PC-3 (cell line): Measurements from ENCODE around the gene FOXO1. TPM values are rescaled to one million over a fixed set of nuclear protein-coding genes. Genes with fewer than 3 reads are reported as not detected.

Source experiments
- ATAC-seq: fragments of 200-7000 bp; cut with Tn5 transposase; 2 replicates; pipeline ENCODE4 v1.9.1; 2020; ENCODE audit warnings: mild to moderate bottlenecking, moderate library complexity
- BruUV-seq: library from RNA; stranded (reverse); fragments of 400-500 nt; replicated peaks from 2 replicates; lab custom pipeline; 2021; lab: Mats Ljungman, UMichigan
- CTCF ChIA-PET: fragments of 300-600 bp; sonication (Branson Sonifier 250); formaldehyde crosslinking; loops from one replicate; lab custom pipeline; 2022; ENCODE audit warnings: antibody characterized with exemption; lab: Charles Lee
- POLR2A ChIA-PET: fragments of 300-600 bp; sonication (Branson Sonifier 250); formaldehyde crosslinking; loops from one replicate; lab custom pipeline; 2022; ENCODE audit warnings: antibody characterized with exemption; ENCODE audit not compliant: unreplicated experiment; lab: Charles Lee
- DNase-seq: peaks from one replicate; pipeline ENCODE4 v3.0.0-alpha.2; 2015
- H2AFZ ChIP-seq: fragments of 300-600 bp; sonication (generic); 2 replicates; pipeline ENCODE4 v1.6.0; 2016; ENCODE audit warnings: antibody characterized with exemption, low read length
- H3F3A ChIP-seq: fragments of 300-600 bp; sonication (generic); one replicate; pipeline ENCODE4 v1.6.0; 2017; ENCODE audit warnings: antibody characterized with exemption, low read length, control low read depth, mild to moderate bottlenecking; ENCODE audit not compliant: unreplicated experiment
- H3K27ac ChIP-seq: fragments of 300-600 bp; sonication (generic); 2 replicates; pipeline ENCODE4 v1.5.1; 2016; ENCODE audit warnings: mild to moderate bottlenecking, low read length
- H3K27me3 ChIP-seq: fragments of 300-600 bp; sonication (generic); 2 replicates; pipeline ENCODE4 v1.6.1; 2016; ENCODE audit warnings: low read length, mixed read lengths
- H3K36me3 ChIP-seq: fragments of 300-600 bp; sonication (generic); 2 replicates; pipeline ENCODE4 v1.6.1; 2016; ENCODE audit warnings: low read depth, mixed run types, low read length, mixed read lengths
- H3K4me1 ChIP-seq: fragments of 300-600 bp; sonication (generic); 2 replicates; pipeline ENCODE4 v1.5.1; 2016; ENCODE audit warnings: low read length; ENCODE audit not compliant: insufficient read depth
- H3K4me2 ChIP-seq: fragments of 300-600 bp; sonication (generic); 2 replicates; pipeline ENCODE4 v1.6.0; 2016; ENCODE audit warnings: low read length
- H3K4me3 ChIP-seq: fragments of 300-600 bp; sonication (generic); 2 replicates; pipeline ENCODE4 v1.5.1; 2016; ENCODE audit warnings: mild to moderate bottlenecking, low read length, mixed read lengths
- H3K79me2 ChIP-seq: fragments of 300-600 bp; sonication (generic); 2 replicates; pipeline ENCODE4 v1.6.1; 2017; ENCODE audit warnings: low read length, mixed read lengths
- H3K9ac ChIP-seq: fragments of 300-600 bp; sonication (generic); 2 replicates; pipeline ENCODE4 v1.6.0; 2016; ENCODE audit warnings: mild to moderate bottlenecking, low read length
- H3K9me2 ChIP-seq: fragments of 300-600 bp; sonication (generic); replicated peaks from 2 replicates; pipeline ENCODE4 v1.6.1; 2016; ENCODE audit warnings: mixed run types, low read length, mixed read lengths
- H3K9me3 ChIP-seq: fragments of 300-600 bp; sonication (generic); 2 replicates; pipeline ENCODE4 v1.6.1; 2016; ENCODE audit warnings: low read length, mixed read lengths
- H4K20me1 ChIP-seq: fragments of 300-600 bp; sonication (generic); 2 replicates; pipeline ENCODE4 v1.6.1; 2016; ENCODE audit warnings: low read length, mixed read lengths
- CTCF ChIP-seq: fragments of 300-600 bp; sonication (generic); conservative IDR thresholded peaks from 2 replicates; pipeline ENCODE4 v1.5.1; 2017; ENCODE audit warnings: antibody characterized with exemption, low read depth, mild to moderate bottlenecking, low read length
- EZH2 ChIP-seq: fragments of 300-600 bp; sonication (generic); IDR thresholded peaks from one replicate; pipeline ENCODE4 v1.6.1; 2017; ENCODE audit warnings: antibody characterized with exemption, mild to moderate bottlenecking, low read length; ENCODE audit not compliant: unreplicated experiment
- EZH2phosphoT487 ChIP-seq: fragments of 300-600 bp; sonication (generic); IDR thresholded peaks from 2 replicates; pipeline ENCODE4 v1.6.1; 2018; ENCODE audit warnings: mild to moderate bottlenecking, antibody characterized with exemption, low read length, borderline replicate concordance
- intact Hi-C: fragments of 100-400 bp; cut with micrococcal nuclease; formaldehyde crosslinking; loops from 2 replicates; pipeline ENCODE4 v1.9.0; 2023
- total RNA-seq: library from RNA; depleted of rRNA; stranded (reverse); fragments of >200 nt; gene quantifications from 2 replicates; pipeline ENCODE4 v1.2.3, GENCODE V29; 2014

Gene FOXO1
- total RNA-seq, 1 experiment from 2014 or later, result 2.7 TPM

- ATAC-seq, result no peak
- no peaks in the 10 kb centered on the region for H3K9me2 ChIP-seq
- H3K36me3 ChIP-seq, result no peaks in the 10 kb centered on the region
- peaks cover 21% of the 10 kb centered on the region; the same call in 1 of the 2 replicates for H3K79me2 ChIP-seq
- no peak overlapping the region for H2AFZ ChIP-seq
- DNase-seq, result no peak
- H3K9me3 ChIP-seq, result no peaks in the 10 kb centered on the region
- no peaks in the 10 kb centered on the region for H4K20me1 ChIP-seq
- H3K27ac ChIP-seq, result no peak overlapping the region
- no peaks in the 10 kb centered on the region for H3K27me3 ChIP-seq
- H3K9ac ChIP-seq, result no peak overlapping the region
- H3F3A ChIP-seq, result no peaks in the 10 kb centered on the region
- TF ChIP-seq EZH2 (no peak), CTCF (no peak), EZH2phosphoT487 (no peak)
- no peak overlapping the region for H3K4me2 ChIP-seq
- BruUV-seq, result no TSS peak
- ChIA-PET CTCF (no interaction called here), POLR2A (no interaction called here)
- H3K4me1 ChIP-seq, result peaks cover 20% of the 10 kb centered on the region
- H3K4me3 ChIP-seq, result no peak overlapping the region
- intact Hi-C loops, result no loop called here
These were observed 47.0 kb downstream of the FOXO1 start for GRCh38 chr13:40619479-40619814.

- TF ChIP-seq CTCF, result no peak
- H2AFZ ChIP-seq, result no peak overlapping the region
- intact Hi-C loops, result no loop called here
- ChIA-PET POLR2A (no interaction called here), CTCF (no interaction called here)
- no peaks in the 10 kb centered on the region for H3F3A ChIP-seq
- no peaks in the 10 kb centered on the region for H3K36me3 ChIP-seq
- DNase-seq, result no peak
- H3K9me3 ChIP-seq, result no peaks in the 10 kb centered on the region
- no peaks in the 10 kb centered on the region for H3K9me2 ChIP-seq
- H3K27me3 ChIP-seq, result no peaks in the 10 kb centered on the region
- H3K4me3 ChIP-seq, result no peak overlapping the region
- no peak overlapping the region for H3K27ac ChIP-seq
- H3K79me2 ChIP-seq, result peaks cover 16% of the 10 kb centered on the region; the same call in 1 of the 2 replicates
- H4K20me1 ChIP-seq, result no peaks in the 10 kb centered on the region
- no peak overlapping the region for H3K9ac ChIP-seq
- H3K4me2 ChIP-seq, result no peak overlapping the region
- no TSS peak for BruUV-seq
- peaks cover 20% of the 10 kb centered on the region for H3K4me1 ChIP-seq
- ATAC-seq, result no peak
These were observed 47.6 kb downstream of the FOXO1 start for GRCh38 chr13:40618581-40619478.

- ChIA-PET CTCF (no interaction called here), POLR2A (no interaction called here)
- intact Hi-C loops, result no loop called here
- H3K27ac ChIP-seq, result no peak overlapping the region
- H3K9me3 ChIP-seq, result no peaks in the 10 kb centered on the region
- H3K79me2 ChIP-seq, result peaks cover 13% of the 10 kb centered on the region; the same call in 1 of the 2 replicates
- H3K4me1 ChIP-seq, result peaks cover 13% of the 10 kb centered on the region
- H3K4me3 ChIP-seq, result no peak overlapping the region
- DNase-seq (no peak), ATAC-seq (no peak)
- no peaks in the 10 kb centered on the region for H3K36me3 ChIP-seq
- no peaks in the 10 kb centered on the region for H3K9me2 ChIP-seq
- no TSS peak for BruUV-seq
- no peak overlapping the region for H3K9ac ChIP-seq
- H3K4me2 ChIP-seq, result no peak overlapping the region
- H2AFZ ChIP-seq, result no peak overlapping the region
- no peaks in the 10 kb centered on the region for H4K20me1 ChIP-seq
- H3F3A ChIP-seq, result no peaks in the 10 kb centered on the region
- no peaks in the 10 kb centered on the region for H3K27me3 ChIP-seq
- TF ChIP-seq EZH2phosphoT487, result no peak
- no peak for TF ChIP-seq EZH2
- no peak for TF ChIP-seq CTCF
These were observed 48.6 kb downstream of the FOXO1 start for GRCh38 chr13:40617801-40618356.
